GM23338 (cell line): ENCODE measurements around the gene EPHX1. TPM values are rescaled to one million over a fixed set of nuclear protein-coding genes. Genes with fewer than 3 reads are reported as not detected.

Experiments used
- ATAC-seq: fragments of 200-7000 bp; cut with Tn5 transposase; 3 replicates; pipeline ENCODE4 v1.9.1; 2020
- DNase-seq: peaks from one replicate; pipeline ENCODE4 v3.0.0-alpha.2; 2015; ENCODE audit warnings: low spot score
- H2AFZ ChIP-seq: fragments of 200-600 bp; sonication (generic); 2 replicates; pipeline ENCODE4 v1.8.0; 2016; ENCODE audit warnings: antibody characterized with exemption, mild to moderate bottlenecking, moderate library complexity
- H3F3A ChIP-seq: fragments of 200-600 bp; sonication (generic); replicated peaks from 2 replicates; pipeline ENCODE4 v1.8.0; 2017; ENCODE audit warnings: antibody characterized with exemption, mixed run types, low read depth
- H3K27ac ChIP-seq: fragments of 200-600 bp; sonication (generic); 2 replicates; pipeline ENCODE4 v1.6.1; 2016; ENCODE audit warnings: low read depth
- H3K27me3 ChIP-seq: fragments of 200-600 bp; sonication (generic); 2 replicates; pipeline ENCODE4 v1.8.0; 2016; ENCODE audit warnings: mild to moderate bottlenecking, mixed run types, moderate library complexity; ENCODE audit not compliant: insufficient read depth
- H3K36me3 ChIP-seq: fragments of 200-600 bp; sonication (generic); 2 replicates; pipeline ENCODE4 v1.8.0; 2016; ENCODE audit warnings: mild to moderate bottlenecking; ENCODE audit not compliant: insufficient read depth
- H3K4me1 ChIP-seq: fragments of 200-600 bp; sonication (generic); 2 replicates; pipeline ENCODE4 v1.8.0; 2016; ENCODE audit warnings: mild to moderate bottlenecking, moderate library complexity; ENCODE audit not compliant: insufficient read depth
- H3K4me2 ChIP-seq: fragments of 200-600 bp; sonication (generic); 2 replicates; pipeline ENCODE4 v1.7.1; 2017; ENCODE audit warnings: mixed run types
- H3K4me3 ChIP-seq: fragments of 200-600 bp; sonication (generic); 2 replicates; pipeline ENCODE4 v1.6.1; 2016; ENCODE audit warnings: mixed run types
- H3K79me2 ChIP-seq: fragments of 200-600 bp; sonication (generic); replicated peaks from 2 replicates; pipeline ENCODE4 v1.8.0; 2017; ENCODE audit warnings: mild to moderate bottlenecking; ENCODE audit not compliant: insufficient read depth
- H3K9me2 ChIP-seq: fragments of 200-600 bp; sonication (generic); 2 replicates; pipeline ENCODE4 v1.8.0; 2017; ENCODE audit not compliant: insufficient read depth
- H4K20me1 ChIP-seq: fragments of 200-600 bp; sonication (generic); replicated peaks from 2 replicates; pipeline ENCODE4 v1.8.0; 2017; ENCODE audit warnings: mild to moderate bottlenecking; ENCODE audit not compliant: insufficient read depth
- H3K27ac Mint-ChIP-seq: 2 replicates; pipeline ENCODE4 v1.8.0; 2020; ENCODE audit warnings: inconsistent platforms, mild to moderate bottlenecking, moderate library complexity, mixed read lengths
- H3K27me3 Mint-ChIP-seq: 3 replicates; pipeline ENCODE4 v1.8.0; 2022; ENCODE audit warnings: low read depth, mild to moderate bottlenecking, moderate library complexity, mixed read lengths, inconsistent platforms; ENCODE audit not compliant: insufficient read depth, poor library complexity
- H3K36me3 Mint-ChIP-seq: 3 replicates; pipeline ENCODE4 v1.8.0; 2021; ENCODE audit warnings: low read depth, mild to moderate bottlenecking, inconsistent platforms, moderate library complexity, mixed read lengths
- H3K4me1 Mint-ChIP-seq: 3 replicates; pipeline ENCODE4 v1.8.0; 2020; ENCODE audit warnings: mild to moderate bottlenecking, inconsistent platforms, mixed read lengths
- H3K4me3 Mint-ChIP-seq: 3 replicates; pipeline ENCODE4 v1.8.0; 2021; ENCODE audit warnings: moderate library complexity, mild to moderate bottlenecking, inconsistent platforms, mixed read lengths
- H3K9me3 Mint-ChIP-seq: 3 replicates; pipeline ENCODE4 v1.8.0; 2020; ENCODE audit warnings: moderate library complexity, mild to moderate bottlenecking, inconsistent platforms, mixed read lengths
- CREB1 ChIP-seq: fragments of 250-450 bp; sonication (Bioruptor Pico); IDR thresholded peaks from 2 replicates; pipeline ENCODE4 v1.5.0; 2020; ENCODE audit warnings: low read depth, mild to moderate bottlenecking, moderate library complexity
- EZH2 ChIP-seq: fragments of 200-600 bp; sonication (generic); IDR thresholded peaks from one replicate; pipeline ENCODE4 v1.8.0; 2017; ENCODE audit warnings: antibody characterized with exemption, mild to moderate bottlenecking, low read depth; ENCODE audit not compliant: unreplicated experiment
- EZH2phosphoT487 ChIP-seq: fragments of 200-600 bp; sonication (generic); IDR thresholded peaks from one replicate; pipeline ENCODE4 v1.8.1; 2018; ENCODE audit warnings: antibody characterized with exemption; ENCODE audit not compliant: unreplicated experiment
- JUNB ChIP-seq: IDR thresholded peaks from one replicate; pipeline ENCODE4 v1.6.1; 2016; ENCODE audit warnings: antibody characterized with exemption; ENCODE audit not compliant: unreplicated experiment
- STAT1 ChIP-seq: IDR thresholded peaks from one replicate; pipeline ENCODE4 v1.6.1; 2016; ENCODE audit warnings: antibody characterized with exemption; ENCODE audit not compliant: unreplicated experiment
- ZNF331 ChIP-seq: fragments of 250-450 bp; sonication (Bioruptor Pico); IDR thresholded peaks from 2 replicates; pipeline ENCODE4 v1.5.0; 2020; ENCODE audit warnings: low read depth, mild to moderate bottlenecking, moderate library complexity
- polyA plus RNA-seq: library from polyadenylated mRNA; unstranded; fragments of >200 nt; fragmentation: Nextera tagmentation; extraction: Ambion mirVana; gene quantifications from 2 replicates; pipeline ENCODE4 v1.2.1, GENCODE V29; 2016
- total RNA-seq: library from RNA; depleted of rRNA; stranded (reverse); fragments of >200 nt; shearing (Covaris generic); gene quantifications from 2 replicates; pipeline ENCODE4 v1.2.3, GENCODE V29; 2014
- TF ChIP-seq, protein P1 (sequence below): IDR thresholded peaks from 2 replicates; pipeline ENCODE4 v1.6.1; 2016; ENCODE audit warnings: antibody characterized with exemption
- TF ChIP-seq, protein P2 (sequence below), 2 experiments: fragments of 200-600 bp in 1 of 2; sonication (generic) in 1 of 2; conservative IDR thresholded peaks; 2 replicates each; pipeline versions ENCODE4 v1.5.1 to v1.6.1; 2016 to 2017; ENCODE audit warnings: antibody characterized with exemption in 2 of 2, low read depth in 2 of 2, mild to moderate bottlenecking in 2 of 2, moderate library complexity in 1 of 2
- TF ChIP-seq, protein P3 (sequence below): IDR thresholded peaks from one replicate; pipeline ENCODE4 v1.6.1; 2018; ENCODE audit warnings: antibody characterized with exemption; ENCODE audit not compliant: unreplicated experiment

The EPHX1 gene
- total and polyA plus RNA-seq, 2 experiments from 2014 or later, result 15.3 to 46.5 TPM

DNA sequence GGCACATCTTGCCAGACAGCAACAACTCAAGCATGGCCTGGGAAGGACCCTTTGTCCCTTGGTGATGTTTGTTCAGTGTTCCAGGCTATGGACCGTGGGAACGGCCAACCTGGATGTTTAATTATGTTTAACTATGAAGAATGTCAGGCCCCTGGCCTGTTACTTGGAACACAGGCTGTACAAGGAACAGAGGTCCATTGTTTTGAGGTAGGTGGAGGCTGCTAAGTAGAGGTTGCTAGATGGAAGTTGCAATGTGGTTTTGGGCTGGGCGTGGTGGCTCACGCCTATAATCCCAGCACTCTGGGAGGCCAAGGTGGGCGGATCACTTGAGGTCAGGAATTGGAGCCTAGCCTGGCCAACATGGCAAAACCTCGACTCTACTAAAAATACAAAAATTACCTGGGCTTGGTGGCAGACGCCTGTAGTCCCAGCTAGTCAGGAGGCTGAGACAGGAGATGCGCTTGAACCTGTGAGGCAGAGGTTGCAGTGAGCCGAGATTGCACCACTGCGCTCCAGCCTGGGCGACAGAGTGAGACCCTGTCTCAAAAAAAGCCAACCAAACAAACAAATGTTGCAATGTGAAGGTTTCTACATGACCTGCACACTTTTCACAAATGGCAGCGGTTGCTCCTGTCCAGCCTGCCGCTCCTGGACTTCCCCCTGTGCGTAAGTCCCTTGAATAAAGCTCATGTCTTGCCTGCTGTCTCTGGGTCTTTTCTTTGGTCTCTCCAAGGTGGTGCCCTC is 81.5 kb downstream of the EPHX1 start:
- Histone ChIP-seq H3K36me3 (no peaks in the 10 kb centered on the region), H3K9me2 (no peaks in the 10 kb centered on the region), H3K4me2 (peak overlapping the region; percentile 31; the same call in 1 of the 2 replicates), H3F3A (peaks cover 8% of the 10 kb centered on the region), H4K20me1 (no peaks in the 10 kb centered on the region), H3K79me2 (0 out of 2 replicates have a peak, but pooled peaks cover 4% of the 10 kb centered on the region), H3K27ac (peak overlapping the region; percentile 76; the same call in 1 of the 2 replicates), H3K4me1 (peaks cover 31% of the 10 kb centered on the region), H3K27me3 (no peaks in the 10 kb centered on the region), H3K4me3 (no peak overlapping the region), H2AFZ (no peak overlapping the region)
- Mint-ChIP-seq H3K4me1 (peaks cover 36% of the 10 kb centered on the region), H3K36me3 (no peaks in the 10 kb centered on the region), H3K9me3 (no peaks in the 10 kb centered on the region), H3K4me3 (no peak overlapping the region), H3K27ac (no peak overlapping the region), H3K27me3 (peaks cover 13% of the 10 kb centered on the region)
- DNase-seq (no peak), ATAC-seq (no peak)
- TF ChIP-seq EZH2, result no peak
- no peak for TF ChIP-seq EZH2phosphoT487
- TF ChIP-seq ZNF331 (CRISPR knock-in tag), result no peak
- no peak for TF ChIP-seq STAT1
- TF ChIP-seq, protein P1, sequence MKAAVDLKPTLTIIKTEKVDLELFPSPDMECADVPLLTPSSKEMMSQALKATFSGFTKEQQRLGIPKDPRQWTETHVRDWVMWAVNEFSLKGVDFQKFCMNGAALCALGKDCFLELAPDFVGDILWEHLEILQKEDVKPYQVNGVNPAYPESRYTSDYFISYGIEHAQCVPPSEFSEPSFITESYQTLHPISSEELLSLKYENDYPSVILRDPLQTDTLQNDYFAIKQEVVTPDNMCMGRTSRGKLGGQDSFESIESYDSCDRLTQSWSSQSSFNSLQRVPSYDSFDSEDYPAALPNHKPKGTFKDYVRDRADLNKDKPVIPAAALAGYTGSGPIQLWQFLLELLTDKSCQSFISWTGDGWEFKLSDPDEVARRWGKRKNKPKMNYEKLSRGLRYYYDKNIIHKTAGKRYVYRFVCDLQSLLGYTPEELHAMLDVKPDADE, result no peak
- TF ChIP-seq JUNB, result no peak
- no peak for TF ChIP-seq CREB1 (CRISPR knock-in tag)
- TF ChIP-seq, protein P2, sequence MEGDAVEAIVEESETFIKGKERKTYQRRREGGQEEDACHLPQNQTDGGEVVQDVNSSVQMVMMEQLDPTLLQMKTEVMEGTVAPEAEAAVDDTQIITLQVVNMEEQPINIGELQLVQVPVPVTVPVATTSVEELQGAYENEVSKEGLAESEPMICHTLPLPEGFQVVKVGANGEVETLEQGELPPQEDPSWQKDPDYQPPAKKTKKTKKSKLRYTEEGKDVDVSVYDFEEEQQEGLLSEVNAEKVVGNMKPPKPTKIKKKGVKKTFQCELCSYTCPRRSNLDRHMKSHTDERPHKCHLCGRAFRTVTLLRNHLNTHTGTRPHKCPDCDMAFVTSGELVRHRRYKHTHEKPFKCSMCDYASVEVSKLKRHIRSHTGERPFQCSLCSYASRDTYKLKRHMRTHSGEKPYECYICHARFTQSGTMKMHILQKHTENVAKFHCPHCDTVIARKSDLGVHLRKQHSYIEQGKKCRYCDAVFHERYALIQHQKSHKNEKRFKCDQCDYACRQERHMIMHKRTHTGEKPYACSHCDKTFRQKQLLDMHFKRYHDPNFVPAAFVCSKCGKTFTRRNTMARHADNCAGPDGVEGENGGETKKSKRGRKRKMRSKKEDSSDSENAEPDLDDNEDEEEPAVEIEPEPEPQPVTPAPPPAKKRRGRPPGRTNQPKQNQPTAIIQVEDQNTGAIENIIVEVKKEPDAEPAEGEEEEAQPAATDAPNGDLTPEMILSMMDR (conservative IDR thresholded peaks at IDR 0.05; ENCODE audit: low read depth in 2 of 2), result no peak

DNA sequence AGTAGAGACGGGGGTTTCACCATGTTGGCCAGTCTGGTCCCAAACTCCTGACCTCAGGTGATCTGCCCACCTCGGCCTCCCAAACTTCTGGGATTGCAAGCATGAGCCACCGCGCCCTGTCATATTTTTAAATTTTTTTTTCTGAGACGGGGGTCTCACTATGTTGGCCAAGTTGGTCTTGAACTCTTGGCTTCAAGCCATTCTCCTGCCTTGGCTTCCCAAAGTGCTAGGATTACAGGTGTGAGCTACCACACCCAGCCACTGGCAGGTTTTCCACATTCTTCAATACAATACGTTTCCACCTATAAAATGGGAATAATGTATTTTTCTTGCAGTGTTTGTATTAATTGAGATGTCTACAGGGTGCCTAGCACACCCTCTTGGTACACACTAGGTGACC is 82.4 kb downstream of the EPHX1 start:
- Mint-ChIP-seq H3K36me3 (no peaks in the 10 kb centered on the region), H3K4me3 (no peak overlapping the region), H3K27ac (no peak overlapping the region), H3K9me3 (no peaks in the 10 kb centered on the region), H3K4me1 (peaks cover 39% of the 10 kb centered on the region), H3K27me3 (peaks cover 13% of the 10 kb centered on the region)
- no peak overlapping the region for H3K4me2 ChIP-seq
- ATAC-seq (no peak), DNase-seq (no peak)
- H3K4me1 ChIP-seq, result peaks cover 40% of the 10 kb centered on the region
- no peaks in the 10 kb centered on the region for H3K27me3 ChIP-seq
- H3K27ac ChIP-seq, result no peak overlapping the region
- no peaks in the 10 kb centered on the region for H4K20me1 ChIP-seq
- peaks cover 7% of the 10 kb centered on the region for H3F3A ChIP-seq
- no peak overlapping the region for H2AFZ ChIP-seq
- no peaks in the 10 kb centered on the region for H3K9me2 ChIP-seq
- no peaks in the 10 kb centered on the region for H3K36me3 ChIP-seq
- H3K4me3 ChIP-seq, result no peak overlapping the region
- 0 out of 2 replicates have a peak, but pooled peaks cover 4% of the 10 kb centered on the region for H3K79me2 ChIP-seq
- TF ChIP-seq, protein P3, sequence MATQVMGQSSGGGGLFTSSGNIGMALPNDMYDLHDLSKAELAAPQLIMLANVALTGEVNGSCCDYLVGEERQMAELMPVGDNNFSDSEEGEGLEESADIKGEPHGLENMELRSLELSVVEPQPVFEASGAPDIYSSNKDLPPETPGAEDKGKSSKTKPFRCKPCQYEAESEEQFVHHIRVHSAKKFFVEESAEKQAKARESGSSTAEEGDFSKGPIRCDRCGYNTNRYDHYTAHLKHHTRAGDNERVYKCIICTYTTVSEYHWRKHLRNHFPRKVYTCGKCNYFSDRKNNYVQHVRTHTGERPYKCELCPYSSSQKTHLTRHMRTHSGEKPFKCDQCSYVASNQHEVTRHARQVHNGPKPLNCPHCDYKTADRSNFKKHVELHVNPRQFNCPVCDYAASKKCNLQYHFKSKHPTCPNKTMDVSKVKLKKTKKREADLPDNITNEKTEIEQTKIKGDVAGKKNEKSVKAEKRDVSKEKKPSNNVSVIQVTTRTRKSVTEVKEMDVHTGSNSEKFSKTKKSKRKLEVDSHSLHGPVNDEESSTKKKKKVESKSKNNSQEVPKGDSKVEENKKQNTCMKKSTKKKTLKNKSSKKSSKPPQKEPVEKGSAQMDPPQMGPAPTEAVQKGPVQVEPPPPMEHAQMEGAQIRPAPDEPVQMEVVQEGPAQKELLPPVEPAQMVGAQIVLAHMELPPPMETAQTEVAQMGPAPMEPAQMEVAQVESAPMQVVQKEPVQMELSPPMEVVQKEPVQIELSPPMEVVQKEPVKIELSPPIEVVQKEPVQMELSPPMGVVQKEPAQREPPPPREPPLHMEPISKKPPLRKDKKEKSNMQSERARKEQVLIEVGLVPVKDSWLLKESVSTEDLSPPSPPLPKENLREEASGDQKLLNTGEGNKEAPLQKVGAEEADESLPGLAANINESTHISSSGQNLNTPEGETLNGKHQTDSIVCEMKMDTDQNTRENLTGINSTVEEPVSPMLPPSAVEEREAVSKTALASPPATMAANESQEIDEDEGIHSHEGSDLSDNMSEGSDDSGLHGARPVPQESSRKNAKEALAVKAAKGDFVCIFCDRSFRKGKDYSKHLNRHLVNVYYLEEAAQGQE, result no peak
